ENCODE data around the gene PCDHB12.
"Not testable (repeated sequence)": the region's sequence is repeated elsewhere in the genome, so short reads cannot be mapped to it uniquely, and the experiment has no call there.

Gene PCDHB12

DNA sequence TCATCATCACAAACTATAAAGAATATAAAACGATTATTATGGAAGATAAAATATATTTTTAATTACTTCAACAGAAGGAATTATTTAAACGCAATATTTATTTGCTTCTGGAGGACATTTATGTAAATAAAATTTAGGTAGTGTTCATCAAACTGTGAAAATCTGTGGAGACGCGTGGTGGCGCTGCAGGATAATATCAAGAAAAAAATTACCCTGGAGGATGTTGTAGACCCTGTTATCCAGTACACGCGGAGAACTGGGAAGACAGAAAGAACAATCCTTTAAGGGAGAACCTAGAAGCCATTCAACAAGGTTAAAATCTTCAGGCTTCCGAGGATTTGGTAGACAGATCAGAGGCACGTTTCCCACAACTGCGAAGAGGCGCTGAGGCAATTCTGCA, at the start of gene PCDHB12:
PCDHB12 (plus strand) TSS at position 242 of the 400 bp plus-strand sequence. CDS start 189 bp downstream, outside the sequence.
- no peak for DNase-seq (ENCODE audit: low read depth in 2 of 3, low spot score in 1 of 3)

DNA sequence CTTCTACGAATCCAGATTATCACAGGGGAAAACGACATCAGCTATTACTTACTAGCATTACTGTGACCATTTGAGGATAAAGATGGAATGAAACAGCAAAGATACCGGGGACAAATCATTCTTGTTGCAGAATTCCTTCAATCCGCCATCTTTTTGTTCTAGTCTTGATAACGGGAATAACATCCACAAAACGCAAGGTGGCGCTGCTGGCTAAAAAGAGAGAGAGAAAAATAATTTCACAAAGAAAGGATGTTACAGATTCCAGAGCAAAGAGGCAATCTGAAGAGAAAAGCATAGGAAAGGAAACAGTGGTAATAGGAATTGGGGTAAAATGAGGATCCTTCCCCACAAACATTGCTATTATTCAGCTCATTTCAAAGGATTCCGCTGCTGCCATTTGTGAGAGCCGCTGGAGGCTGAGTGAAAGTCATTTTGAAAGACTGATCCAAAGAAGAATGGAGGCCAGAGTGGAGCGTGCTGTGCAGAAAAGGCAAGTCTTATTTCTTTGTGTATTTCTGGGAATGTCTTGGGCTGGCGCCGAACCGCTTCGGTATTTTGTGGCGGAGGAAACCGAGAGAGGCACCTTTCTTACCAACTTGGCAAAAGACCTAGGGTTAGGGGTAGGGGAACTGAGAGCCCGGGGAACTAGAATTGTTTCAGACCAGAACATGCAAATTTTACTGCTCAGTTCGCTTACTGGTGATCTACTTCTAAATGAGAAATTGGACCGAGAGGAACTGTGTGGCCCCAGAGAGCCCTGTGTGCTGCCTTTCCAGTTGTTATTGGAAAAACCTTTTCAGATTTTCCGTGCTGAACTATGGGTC, 35.9 kb upstream of the PCDHB12 start, which contains the start of gene PCDHB7:
PCDHB7 (plus strand) TSS at position 264 of the 824 bp plus-strand sequence; CDS start at position 456, 192 bp downstream.
- DNase-seq (ENCODE audit: low read depth in 2 of 3, low spot score in 1 of 3) = no peak

DNA sequence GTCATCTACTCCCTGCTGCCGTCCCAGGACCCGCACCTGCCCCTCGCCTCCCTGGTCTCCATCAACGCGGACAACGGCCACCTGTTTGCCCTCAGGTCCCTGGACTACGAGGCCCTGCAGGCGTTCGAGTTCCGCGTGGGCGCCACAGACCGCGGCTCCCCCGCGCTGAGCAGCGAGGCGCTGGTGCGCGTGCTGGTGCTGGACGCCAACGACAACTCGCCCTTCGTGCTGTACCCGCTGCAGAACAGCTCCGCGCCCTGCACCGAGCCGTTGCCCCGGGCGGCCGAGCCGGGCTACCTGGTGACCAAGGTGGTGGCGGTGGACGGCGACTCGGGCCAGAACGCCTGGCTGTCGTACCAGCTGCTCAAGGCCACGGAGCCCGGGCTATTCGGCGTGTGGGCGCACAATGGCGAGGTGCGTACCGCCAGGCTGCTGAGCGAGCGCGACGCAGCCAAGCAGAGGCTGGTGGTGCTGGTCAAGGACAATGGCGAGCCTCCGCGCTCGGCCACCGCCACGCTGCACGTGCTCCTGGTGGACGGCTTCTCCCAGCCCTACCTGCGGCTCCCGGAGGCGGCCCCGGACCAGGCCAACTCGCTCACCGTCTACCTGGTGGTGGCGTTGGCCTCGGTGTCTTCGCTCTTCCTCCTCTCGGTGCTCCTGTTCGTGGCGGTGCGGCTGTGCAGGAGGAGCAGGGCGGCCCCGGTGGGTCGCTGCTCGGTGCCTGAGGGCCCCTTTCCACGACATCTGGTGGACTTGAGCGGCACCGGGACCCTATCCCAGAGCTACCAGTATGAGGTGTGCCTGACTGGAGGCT, 34.0 kb upstream of the PCDHB12 start:
- not testable (repeated sequence) for DNase-seq (ENCODE audit: low read depth in 2 of 3, low spot score in 1 of 3)

DNA sequence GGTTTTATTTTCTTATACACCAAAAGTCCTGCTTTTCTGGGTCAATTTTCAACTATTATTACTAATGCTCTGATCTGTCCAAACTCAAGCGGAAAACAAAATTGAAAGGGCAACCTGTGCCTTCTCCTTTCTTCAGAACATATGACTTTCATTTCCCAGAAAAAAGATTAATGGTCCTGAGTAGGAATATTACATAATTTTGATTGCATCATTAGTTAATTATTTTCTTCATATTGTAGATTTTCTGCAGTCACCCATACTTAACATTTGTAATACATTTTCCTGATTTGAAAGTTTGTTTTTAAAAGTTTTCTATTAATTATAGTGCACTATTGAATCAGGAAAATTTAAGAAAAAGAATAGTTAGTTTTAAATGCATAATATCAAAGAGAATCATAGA, 32.6 kb upstream of the PCDHB12 start:
- DNase-seq (ENCODE audit: low read depth in 2 of 3, low spot score in 1 of 3) = no peak

DNA sequence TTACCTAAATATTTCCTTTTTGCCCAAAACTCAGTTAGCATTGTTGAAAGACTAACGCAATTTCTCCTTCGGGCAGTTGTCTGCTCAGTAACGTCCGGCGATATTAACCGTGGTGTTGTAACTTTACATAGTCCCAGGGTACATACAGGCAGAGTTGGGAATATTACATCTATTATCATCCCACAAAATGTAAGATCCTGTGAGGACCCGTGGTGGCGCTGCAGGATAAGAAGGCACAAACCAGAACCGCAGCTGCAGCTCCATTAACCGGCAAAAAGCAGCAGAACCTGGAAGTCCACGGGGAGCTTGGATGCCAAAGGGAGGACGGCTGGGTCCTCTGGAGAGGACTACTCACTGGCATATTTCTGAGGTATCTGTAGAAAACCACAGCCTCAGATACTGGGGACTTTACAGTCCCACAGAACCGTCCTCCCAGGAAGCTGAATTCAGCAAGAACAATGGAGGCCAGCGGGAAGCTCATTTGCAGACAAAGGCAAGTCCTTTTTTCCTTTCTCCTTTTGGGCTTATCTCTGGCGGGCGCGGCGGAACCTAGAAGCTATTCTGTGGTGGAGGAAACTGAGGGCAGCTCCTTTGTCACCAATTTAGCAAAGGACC, 30.8 kb upstream of the PCDHB12 start, which contains the start of gene PCDHB8:
PCDHB8 (plus strand) TSS at position 214 of the 615 bp plus-strand sequence; CDS start at position 459, 245 bp downstream.
- not testable (repeated sequence) for DNase-seq (ENCODE audit: low read depth in 2 of 3, low spot score in 1 of 3)

DNA sequence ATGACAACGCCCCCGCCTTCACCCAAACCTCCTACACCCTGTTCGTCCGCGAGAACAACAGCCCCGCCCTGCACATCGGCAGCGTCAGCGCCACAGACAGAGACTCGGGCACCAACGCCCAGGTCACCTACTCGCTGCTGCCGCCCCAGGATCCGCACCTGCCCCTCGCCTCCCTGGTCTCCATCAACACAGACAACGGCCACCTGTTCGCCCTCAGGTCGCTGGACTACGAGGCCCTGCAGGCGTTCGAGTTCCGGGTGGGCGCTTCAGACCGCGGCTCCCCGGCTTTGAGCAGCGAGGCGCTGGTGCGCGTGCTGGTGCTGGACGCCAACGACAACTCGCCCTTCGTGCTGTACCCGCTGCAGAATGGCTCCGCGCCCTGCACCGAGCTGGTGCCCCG, 29.1 kb upstream of the PCDHB12 start:
- not testable (repeated sequence) for DNase-seq (ENCODE audit: low read depth in 2 of 3, low spot score in 1 of 3)

DNA sequence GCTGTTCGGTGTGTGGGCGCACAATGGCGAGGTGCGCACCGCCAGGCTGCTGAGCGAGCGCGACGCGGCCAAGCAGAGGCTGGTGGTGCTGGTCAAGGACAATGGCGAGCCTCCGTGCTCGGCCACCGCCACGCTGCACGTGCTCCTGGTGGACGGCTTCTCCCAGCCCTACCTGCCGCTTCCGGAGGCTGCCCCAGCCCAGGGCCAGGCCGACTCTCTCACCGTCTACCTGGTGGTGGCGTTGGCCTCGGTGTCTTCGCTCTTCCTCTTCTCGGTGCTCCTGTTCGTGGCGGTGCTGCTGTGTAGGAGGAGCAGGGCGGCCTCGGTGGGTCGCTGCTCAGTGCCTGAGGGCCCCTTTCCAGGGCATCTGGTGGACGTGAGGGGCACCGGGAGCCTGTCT, 28.6 kb upstream of the PCDHB12 start:
- not testable (repeated sequence) for DNase-seq (ENCODE audit: low read depth in 2 of 3, low spot score in 1 of 3)

DNA sequence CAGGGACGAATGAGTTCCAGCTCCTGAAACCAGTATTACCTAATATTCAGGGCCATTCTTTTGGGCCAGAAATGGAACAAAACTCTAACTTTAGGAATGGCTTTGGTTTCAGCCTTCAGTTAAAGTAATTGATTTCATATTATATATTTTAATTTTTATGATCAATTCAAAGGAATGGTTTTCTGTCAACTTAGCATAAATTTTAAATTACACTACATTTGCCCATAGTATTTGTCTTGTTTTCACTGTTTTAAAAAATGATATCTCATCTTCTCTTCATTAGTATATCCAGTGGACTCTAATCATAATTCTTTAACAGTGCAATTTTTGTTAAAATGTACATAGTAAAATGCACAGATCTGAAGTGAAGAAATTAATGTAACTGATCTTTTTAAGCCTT, 28.2 kb upstream of the PCDHB12 start:
- DNase-seq (ENCODE audit: low read depth in 2 of 3, low spot score in 1 of 3) = no peak

DNA sequence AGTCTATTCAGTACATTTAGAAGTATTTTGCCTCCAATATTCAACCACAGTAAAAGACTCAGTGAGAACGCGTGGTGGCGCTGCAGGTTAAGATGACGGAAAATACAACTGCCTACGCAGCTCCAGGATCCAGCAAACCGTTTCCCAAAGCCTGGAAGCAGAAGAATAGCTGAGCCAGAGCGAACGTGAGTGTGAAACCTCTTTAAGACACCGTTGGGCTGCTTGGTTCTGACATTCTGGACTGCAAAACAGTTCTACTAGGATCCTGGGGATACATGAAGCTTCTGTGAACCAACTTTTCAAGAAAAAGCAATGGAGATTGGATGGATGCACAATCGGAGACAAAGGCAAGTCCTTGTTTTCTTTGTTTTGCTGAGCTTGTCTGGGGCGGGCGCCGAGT, 26.3 kb upstream of the PCDHB12 start, which contains the start of gene PCDHB16:
PCDHB16 (plus strand) TSS at position 140 of the 400 bp plus-strand sequence; CDS start at position 313, 173 bp downstream.
- no peak for DNase-seq (ENCODE audit: low read depth in 2 of 3, low spot score in 1 of 3)

DNA sequence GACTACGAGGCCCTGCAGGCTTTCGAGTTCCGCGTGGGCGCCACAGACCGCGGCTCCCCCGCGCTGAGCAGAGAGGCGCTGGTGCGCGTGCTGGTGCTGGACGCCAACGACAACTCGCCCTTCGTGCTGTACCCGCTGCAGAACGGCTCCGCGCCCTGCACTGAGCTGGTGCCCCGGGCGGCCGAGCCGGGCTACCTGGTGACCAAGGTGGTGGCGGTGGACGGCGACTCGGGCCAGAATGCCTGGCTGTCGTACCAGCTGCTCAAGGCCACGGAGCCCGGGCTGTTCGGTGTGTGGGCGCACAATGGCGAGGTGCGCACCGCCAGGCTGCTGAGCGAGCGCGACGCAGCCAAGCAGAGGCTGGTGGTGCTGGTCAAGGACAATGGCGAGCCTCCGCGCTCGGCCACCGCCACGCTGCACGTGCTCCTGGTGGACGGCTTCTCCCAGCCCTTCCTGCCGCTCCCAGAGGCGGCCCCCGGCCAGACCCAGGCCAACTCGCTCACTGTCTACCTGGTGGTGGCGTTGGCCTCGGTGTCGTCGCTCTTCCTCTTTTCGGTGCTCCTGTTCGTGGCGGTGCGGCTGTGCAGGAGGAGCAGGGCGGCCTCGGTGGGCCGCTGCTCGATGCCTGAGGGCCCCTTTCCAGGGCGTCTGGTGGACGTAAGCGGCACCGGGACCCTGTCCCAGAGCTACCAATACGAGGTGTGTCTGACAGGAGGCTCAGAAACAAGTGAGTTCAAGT, 24.2 kb upstream of the PCDHB12 start:
- DNase-seq (ENCODE audit: low read depth in 2 of 3, low spot score in 1 of 3) = not testable (repeated sequence)

DNA sequence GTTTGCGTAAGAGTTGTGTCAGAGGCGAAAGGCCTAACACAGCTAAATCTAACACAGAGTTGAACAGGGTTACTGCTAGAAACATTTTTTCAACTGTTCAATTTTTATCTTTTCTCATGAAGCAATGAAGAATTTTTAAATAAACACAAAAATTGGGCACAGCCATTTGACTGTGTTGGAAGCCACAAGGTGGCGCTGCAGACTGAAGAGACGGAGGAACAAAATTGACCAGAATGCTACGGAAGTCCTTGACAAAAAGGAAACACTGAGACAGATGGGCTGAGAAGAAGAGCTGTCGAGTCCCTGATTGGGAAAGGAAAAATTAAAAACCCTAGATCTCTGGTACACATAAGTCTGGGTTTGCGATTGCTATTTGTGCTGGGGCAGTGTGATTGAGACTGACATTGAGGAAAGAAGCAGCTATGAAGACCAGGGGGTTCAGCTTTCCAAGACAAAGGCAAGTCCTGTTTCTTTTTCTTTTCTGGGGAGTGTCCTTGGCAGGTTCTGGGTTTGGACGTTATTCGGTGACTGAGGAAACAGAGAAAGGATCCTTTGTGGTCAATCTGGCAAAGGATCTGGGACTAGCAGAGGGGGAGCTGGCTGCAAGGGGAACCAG, 21.5 kb upstream of the PCDHB12 start, which contains the start of gene PCDHB9:
PCDHB9 (plus strand) TSS at position 265 of the 616 bp plus-strand sequence; CDS start at position 423, 158 bp downstream.
- peak in 2 of 3 donors; percentile 5 to 12 for DNase-seq (ENCODE audit: low read depth in 2 of 3, low spot score in 1 of 3)

DNA sequence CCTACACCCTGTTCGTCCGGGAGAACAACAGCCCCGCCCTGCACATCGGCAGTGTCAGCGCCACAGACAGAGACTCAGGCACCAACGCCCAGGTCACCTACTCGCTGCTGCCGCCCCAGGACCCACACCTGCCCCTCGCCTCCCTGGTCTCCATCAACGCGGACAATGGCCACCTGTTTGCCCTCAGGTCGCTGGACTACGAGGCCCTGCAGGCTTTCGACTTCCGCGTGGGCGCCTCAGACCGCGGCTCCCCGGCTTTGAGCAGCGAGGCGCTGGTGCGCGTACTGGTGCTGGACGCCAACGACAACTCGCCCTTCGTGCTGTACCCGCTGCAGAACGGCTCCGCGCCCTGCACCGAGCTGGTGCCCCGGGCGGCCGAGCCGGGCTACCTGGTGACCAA, 19.8 kb upstream of the PCDHB12 start:
- not testable (repeated sequence) for DNase-seq (ENCODE audit: low read depth in 2 of 3, low spot score in 1 of 3)

DNA sequence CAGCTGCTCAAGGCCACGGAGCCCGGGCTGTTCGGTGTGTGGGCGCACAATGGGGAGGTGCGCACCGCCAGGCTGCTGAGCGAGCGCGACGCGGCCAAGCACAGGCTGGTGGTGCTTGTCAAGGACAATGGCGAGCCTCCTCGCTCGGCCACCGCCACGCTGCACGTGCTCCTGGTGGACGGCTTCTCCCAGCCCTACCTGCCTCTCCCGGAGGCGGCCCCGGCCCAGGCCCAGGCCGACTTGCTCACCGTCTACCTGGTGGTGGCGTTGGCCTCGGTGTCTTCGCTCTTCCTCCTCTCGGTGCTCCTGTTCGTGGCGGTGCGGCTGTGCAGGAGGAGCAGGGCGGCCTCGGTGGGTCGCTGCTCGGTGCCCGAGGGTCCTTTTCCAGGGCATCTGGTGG, 19.4 kb upstream of the PCDHB12 start:
- not testable (repeated sequence) for DNase-seq (ENCODE audit: low read depth in 2 of 3, low spot score in 1 of 3)

DNA sequence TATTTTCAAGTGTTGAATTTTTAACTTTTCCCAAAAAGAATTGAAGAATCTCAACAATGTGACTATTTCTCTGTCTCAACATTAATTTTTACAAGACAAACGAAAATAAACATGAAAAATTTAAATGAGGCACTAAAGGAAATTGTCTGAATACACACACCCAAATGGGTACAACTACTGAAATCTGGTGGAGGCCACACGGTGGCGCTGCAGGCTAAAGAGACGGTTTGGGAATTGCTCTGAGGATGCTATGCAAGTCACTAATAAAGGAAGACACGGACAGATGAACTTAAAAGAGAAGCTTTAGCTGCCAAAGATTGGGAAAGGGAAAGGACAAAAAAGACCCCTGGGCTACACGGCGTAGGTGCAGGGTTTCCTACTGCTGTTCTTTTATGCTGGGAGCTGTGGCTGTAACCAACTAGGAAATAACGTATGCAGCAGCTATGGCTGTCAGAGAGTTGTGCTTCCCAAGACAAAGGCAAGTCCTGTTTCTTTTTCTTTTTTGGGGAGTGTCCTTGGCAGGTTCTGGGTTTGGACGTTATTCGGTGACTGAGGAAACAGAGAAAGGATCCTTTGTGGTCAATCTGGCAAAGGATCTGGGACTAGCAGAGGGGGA, 16.3 kb upstream of the PCDHB12 start, which contains the start of gene PCDHB10:
PCDHB10 (plus strand) TSS at position 244 of the 616 bp plus-strand sequence; CDS start at position 444, 200 bp downstream.
- peak; percentile 10 to 24 (median 16) for DNase-seq (ENCODE audit: low read depth in 2 of 3, low spot score in 1 of 3)

DNA sequence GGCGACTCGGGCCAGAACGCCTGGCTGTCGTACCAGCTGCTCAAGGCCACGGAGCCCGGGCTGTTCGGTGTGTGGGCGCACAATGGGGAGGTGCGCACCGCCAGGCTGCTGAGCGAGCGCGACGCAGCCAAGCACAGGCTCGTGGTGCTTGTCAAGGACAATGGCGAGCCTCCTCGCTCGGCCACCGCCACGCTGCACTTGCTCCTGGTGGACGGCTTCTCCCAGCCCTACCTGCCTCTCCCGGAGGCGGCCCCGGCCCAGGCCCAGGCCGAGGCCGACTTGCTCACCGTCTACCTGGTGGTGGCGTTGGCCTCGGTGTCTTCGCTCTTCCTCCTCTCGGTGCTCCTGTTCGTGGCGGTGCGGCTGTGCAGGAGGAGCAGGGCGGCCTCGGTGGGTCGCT, 14.2 kb upstream of the PCDHB12 start:
- not testable (repeated sequence) for DNase-seq (ENCODE audit: low read depth in 2 of 3, low spot score in 1 of 3)

DNA sequence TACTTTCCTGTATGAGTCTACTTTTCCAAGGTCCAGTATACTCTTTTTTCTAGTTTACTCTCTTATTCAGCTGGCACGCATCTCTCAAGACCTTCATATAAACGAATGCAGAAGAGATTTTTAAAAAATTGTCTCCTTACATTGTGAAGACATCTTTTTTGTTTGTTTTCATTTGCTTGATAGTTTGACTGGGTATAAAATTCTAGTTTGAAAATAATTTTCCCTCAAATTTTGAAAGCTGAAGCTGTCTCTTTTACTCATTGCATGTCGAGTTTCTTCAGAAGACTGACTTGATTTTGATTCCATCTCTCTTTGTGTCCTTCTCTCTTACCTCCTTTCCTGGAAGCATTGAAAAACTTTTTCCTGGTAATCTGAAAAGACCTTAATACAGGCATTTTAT, 12.2 kb upstream of the PCDHB12 start:
- DNase-seq (ENCODE audit: low read depth in 2 of 3, low spot score in 1 of 3) = no peak

DNA sequence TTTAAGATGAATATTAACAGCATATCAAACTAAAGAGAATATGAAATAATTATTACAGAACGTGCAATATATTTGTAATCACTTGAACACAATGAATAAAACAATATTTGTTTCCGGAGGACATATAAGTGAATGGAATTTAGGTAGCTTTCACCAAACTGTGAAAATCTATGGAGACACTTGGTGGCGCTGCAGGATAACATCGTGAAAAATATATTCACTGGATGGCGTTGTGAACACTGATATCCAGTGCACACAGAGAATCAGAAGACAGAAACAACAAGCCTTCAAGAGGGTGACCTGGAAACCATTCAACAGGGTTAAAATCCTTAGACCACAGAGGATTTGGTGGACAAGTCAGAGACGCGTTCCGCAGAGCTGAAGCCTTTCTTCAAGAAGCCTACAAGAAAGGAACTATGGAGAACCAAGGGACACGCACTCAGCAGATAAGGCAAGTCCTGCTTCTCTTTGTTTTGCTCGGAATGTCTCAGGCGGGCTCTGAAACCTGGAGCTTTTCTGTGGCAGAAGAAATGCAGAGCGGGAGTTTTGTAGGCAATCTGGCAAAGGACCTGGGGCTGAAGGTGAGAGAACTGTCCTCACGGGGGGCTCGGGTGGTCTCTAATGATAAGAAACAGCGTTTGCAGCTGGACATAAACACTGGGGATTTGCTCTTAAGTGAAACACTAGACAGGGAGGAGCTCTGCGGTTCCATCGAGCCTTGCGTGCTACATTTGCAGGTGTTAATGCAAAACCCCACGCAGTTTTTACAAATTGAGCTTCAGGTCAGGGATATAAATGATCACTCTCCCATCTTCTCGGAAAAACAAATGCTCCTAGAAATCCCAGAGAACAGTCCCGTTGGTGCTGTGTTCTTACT, 8.9 kb upstream of the PCDHB12 start, which contains the start of gene PCDHB11:
PCDHB11 (plus strand) TSS at position 269 of the 877 bp plus-strand sequence; CDS start at position 417, 148 bp downstream.
- no peak for DNase-seq (ENCODE audit: low read depth in 2 of 3, low spot score in 1 of 3)

DNA sequence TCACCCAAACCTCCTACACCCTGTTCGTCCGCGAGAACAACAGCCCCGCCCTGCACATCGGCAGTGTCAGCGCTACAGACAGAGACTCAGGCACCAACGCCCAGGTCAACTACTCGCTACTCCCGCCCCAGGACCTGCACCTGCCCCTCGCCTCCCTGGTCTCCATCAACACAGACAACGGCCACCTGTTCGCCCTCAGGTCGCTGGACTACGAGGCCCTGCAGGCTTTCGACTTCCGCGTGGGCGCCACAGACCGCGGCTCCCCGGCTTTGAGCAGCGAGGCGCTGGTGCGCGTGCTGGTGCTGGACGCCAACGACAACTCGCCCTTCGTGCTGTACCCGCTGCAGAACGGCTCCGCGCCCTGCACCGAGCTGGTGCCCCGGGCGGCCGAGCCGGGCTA, 7.4 kb upstream of the PCDHB12 start:
- not testable (repeated sequence) for DNase-seq (ENCODE audit: low read depth in 2 of 3, low spot score in 1 of 3)
